Activated naive CD4-positive, alpha-beta T cell treated with anti-CD3 and anti-CD28 coated beads, Interleukin-2, amount 50 U/mL, for 72 hours (primary cell): ENCODE data around the gene SLC35G6. TPM values are rescaled to one million over a fixed set of nuclear protein-coding genes. Genes with fewer than 3 reads are reported as not detected.
"Not testable (repeated sequence)": the region's sequence is repeated elsewhere in the genome, so short reads cannot be mapped to it uniquely, and the experiment has no call there.

ENCODE experiments used
- ATAC-seq, 2 donors: fragments of 150-1000 bp; cut with Tn5 transposase; 2 replicates each; pipeline ENCODE4 v1.10.0; 2021; ENCODE audit warnings: mild to moderate bottlenecking in 2 of 2, moderate library complexity in 2 of 2
- DNase-seq, 2 donors: peaks; one replicate each; pipeline ENCODE4 v3.0.0; 2021 to 2022; ENCODE audit warnings: low spot score in 2 of 2
- H3K27ac Mint-ChIP-seq, 2 donors: one replicate each; pipeline ENCODE4 v1.8.0; 2022; ENCODE audit warnings: mild to moderate bottlenecking in 2 of 2, mixed read lengths in 2 of 2
- H3K36me3 Mint-ChIP-seq, 2 donors: one replicate each; pipeline ENCODE4 v1.8.0; 2022; ENCODE audit warnings: mixed read lengths in 2 of 2
- H3K9me3 Mint-ChIP-seq, 2 donors: one replicate each; pipeline ENCODE4 v1.8.0; 2022; ENCODE audit warnings: mixed read lengths in 2 of 2
- total RNA-seq, 2 donors: library from RNA; stranded (reverse); gene quantifications; one replicate each; pipeline ENCODE4 v1.2.3, GENCODE V29; 2022

Gene SLC35G6
- not detected for total RNA-seq

- not testable (repeated sequence) for DNase-seq, H3K9me3 Mint-ChIP-seq, ATAC-seq
- peak within 1 kb of the TSS; percentile 94 to 97 for H3K27ac Mint-ChIP-seq
- H3K36me3 Mint-ChIP-seq: peaks cover 24 to 25% of the 10 kb centered on the region in 2 donors
Measured at GRCh38 chr17:7481275-7481674, at the start of gene SLC35G6. TSS of gene SLC35G6 (plus strand) at chr17:7481446. CDS start at chr17:7481517, 71 bp downstream.

- Mint-ChIP-seq H3K27ac (peak overlapping the region in 1 of 2 donors; percentile 12), H3K9me3 (no peaks in the 10 kb centered on the region), H3K36me3 (no peaks in the 10 kb centered on the region)
- no peak for ATAC-seq
- no peak for DNase-seq
Measured at GRCh38 chr17:7432296-7432695, 49.0 kb upstream of the SLC35G6 start.

- Mint-ChIP-seq H3K36me3 (peaks cover 8 to 17% of the 10 kb centered on the region in 2 donors), H3K27ac (peak overlapping the region; percentile 93 to 95), H3K9me3 (no peaks in the 10 kb centered on the region)
- ATAC-seq: peak; percentile 37 to 46
- DNase-seq: peak; percentile 66 to 76
Measured at GRCh38 chr17:7435676-7436555, 45.3 kb upstream of the SLC35G6 start.

- Mint-ChIP-seq H3K27ac (peak overlapping the region; percentile 93 to 95), H3K36me3 (peaks cover 8 to 17% of the 10 kb centered on the region in 2 donors), H3K9me3 (no peaks in the 10 kb centered on the region)
- DNase-seq: peak; percentile 86 to 87
- ATAC-seq: peak; percentile 73 to 75
Measured at GRCh38 chr17:7436556-7437368, 44.5 kb upstream of the SLC35G6 start.

GRCh38 chr17:7437369-7437863 is 43.8 kb upstream of the SLC35G6 start:
- H3K36me3 Mint-ChIP-seq: peaks cover 8 to 17% of the 10 kb centered on the region in 2 donors
- no peaks in the 10 kb centered on the region for H3K9me3 Mint-ChIP-seq
- peak overlapping the region in 1 of 2 donors; percentile 86 for H3K27ac Mint-ChIP-seq
- DNase-seq: no peak
- no peak for ATAC-seq

GRCh38 chr17:7437950-7438614 is 43.2 kb upstream of the SLC35G6 start:
- H3K36me3 Mint-ChIP-seq: peaks cover 8 to 17% of the 10 kb centered on the region in 2 donors
- H3K9me3 Mint-ChIP-seq: no peaks in the 10 kb centered on the region
- peak overlapping the region in 1 of 2 donors; percentile 86 for H3K27ac Mint-ChIP-seq
- ATAC-seq (peak in 1 of 2 donors; percentile 31), DNase-seq (peak in 1 of 2 donors; percentile 87)

- Mint-ChIP-seq H3K27ac (peak overlapping the region in 1 of 2 donors; percentile 57), H3K36me3 (peaks cover 8 to 25% of the 10 kb centered on the region in 2 donors), H3K9me3 (no peaks in the 10 kb centered on the region)
- ATAC-seq (no peak), DNase-seq (no peak)
Measured at GRCh38 chr17:7438656-7439460, 42.4 kb upstream of the SLC35G6 start.

- H3K9me3 Mint-ChIP-seq: no peaks in the 10 kb centered on the region
- ATAC-seq (no peak), DNase-seq (no peak)
- H3K27ac Mint-ChIP-seq: peak within 1 kb of the TSS in 1 of 2 donors; percentile 68
- H3K36me3 Mint-ChIP-seq: peaks cover 8 to 27% of the 10 kb centered on the region in 2 donors
Measured at GRCh38 chr17:7439462-7440112, 41.7 kb upstream of the SLC35G6 start, which contains the start of gene FGF11. TSS of gene FGF11 (plus strand) at chr17:7439512. CDS start at chr17:7439621, 109 bp downstream.

- no peaks in the 10 kb centered on the region for H3K9me3 Mint-ChIP-seq
- no peak for ATAC-seq
- DNase-seq: peak in 1 of 2 donors; percentile 54
- peaks cover 8 to 27% of the 10 kb centered on the region in 2 donors for H3K36me3 Mint-ChIP-seq
- H3K27ac Mint-ChIP-seq: peak overlapping the region in 1 of 2 donors; percentile 68
Measured at GRCh38 chr17:7440113-7440833, 41.0 kb upstream of the SLC35G6 start.

- Mint-ChIP-seq H3K27ac (no peak overlapping the region), H3K36me3 (peaks cover 8 to 27% of the 10 kb centered on the region in 2 donors), H3K9me3 (no peaks in the 10 kb centered on the region)
- no peak for ATAC-seq
- DNase-seq: no peak
Measured at GRCh38 chr17:7440834-7441195, 40.4 kb upstream of the SLC35G6 start.

GRCh38 chr17:7441266-7441665 is 40.0 kb upstream of the SLC35G6 start:
- peaks cover 8 to 27% of the 10 kb centered on the region in 2 donors for H3K36me3 Mint-ChIP-seq
- no peak for ATAC-seq
- no peaks in the 10 kb centered on the region for H3K9me3 Mint-ChIP-seq
- no peak for DNase-seq
- no peak overlapping the region for H3K27ac Mint-ChIP-seq

GRCh38 chr17:7442142-7442541 is 39.1 kb upstream of the SLC35G6 start:
- no peak for DNase-seq
- Mint-ChIP-seq H3K27ac (no peak overlapping the region), H3K9me3 (no peaks in the 10 kb centered on the region), H3K36me3 (peaks cover 8 to 27% of the 10 kb centered on the region in 2 donors)
- ATAC-seq: no peak

GRCh38 chr17:7443499-7444485 is 37.5 kb upstream of the SLC35G6 start:
- ATAC-seq (no peak), DNase-seq (no peak)
- H3K27ac Mint-ChIP-seq: no peak overlapping the region
- H3K36me3 Mint-ChIP-seq: peaks cover 3 to 16% of the 10 kb centered on the region in 2 donors
- no peaks in the 10 kb centered on the region for H3K9me3 Mint-ChIP-seq
